ENCODE data around the gene GALNT14. TPM values are rescaled to one million over a fixed set of nuclear protein-coding genes. Genes with fewer than 3 reads are reported as not detected.
A peak's percentile ranks its signal among the peaks of the same experiment; 100 is the strongest.

Gene GALNT14
- total and polyA plus RNA-seq, 4 donors = 0.85 to 2.8 (median 2.4) TPM

- ATAC-seq (ENCODE audit: insufficient read depth, low FRiP score) (no peak), DNase-seq (peak; percentile 38 to 53 (median 47))
- Histone ChIP-seq H3K4me3 (no peak overlapping the region), H3K36me3 (ENCODE audit: control insufficient read depth in 4 of 4, insufficient read depth in 4 of 4, low read length in 4 of 4) (no peaks in the 10 kb centered on the region), H3K9ac (ENCODE audit: insufficient read depth in 1 of 2, low read length in 2 of 2) (no peak overlapping the region), H3K4me1 (ENCODE audit: control insufficient read depth in 5 of 5, insufficient read depth in 5 of 5, low read length in 5 of 5) (no peaks in the 10 kb centered on the region), H3K27ac (ENCODE audit: low read depth in 1 of 2, low read length in 1 of 2) (no peak overlapping the region), H3K9me3 (ENCODE audit: control insufficient read depth in 4 of 4, insufficient read depth in 3 of 4, low read length in 3 of 4) (peaks cover 0 to 3% (median 0%) of the 10 kb centered on the region in 4 donors), H3K27me3 (ENCODE audit: control insufficient read depth in 3 of 3, insufficient read depth in 3 of 3, low read length in 2 of 3) (no peaks in the 10 kb centered on the region)
- peak; percentile 2 for TF ChIP-seq CTCF (IDR thresholded peaks at IDR 0.05; ENCODE audit: control extremely low read depth, extremely low read depth)
- WGBS, 2 donors = 60 to 73% methylated on average over 3 of the region's 3 CpGs
Observed at GRCh38 chr2:30915486-30915885, 222.8 kb downstream of the GALNT14 start.

DNA sequence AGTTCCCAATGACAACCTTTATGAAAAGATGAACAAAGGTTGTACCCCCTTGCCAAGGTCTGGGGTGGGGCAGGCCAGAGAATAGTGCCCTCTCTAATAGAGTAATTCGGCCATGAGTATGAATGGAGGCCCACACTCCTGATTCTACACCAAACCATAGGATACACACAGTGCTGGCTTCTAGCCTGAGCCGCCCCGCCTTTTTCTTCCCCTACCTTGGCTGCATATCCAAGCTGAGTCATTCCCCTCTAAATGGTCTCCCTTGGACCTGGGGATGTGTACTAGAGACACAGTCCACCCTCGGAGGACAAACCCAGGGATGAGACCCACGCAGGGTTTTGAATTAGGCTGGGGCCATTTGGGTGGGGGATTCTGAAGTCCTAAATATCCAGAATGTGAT is 223.8 kb downstream of the GALNT14 start:
- Histone ChIP-seq H3K9me3 (ENCODE audit: control insufficient read depth in 4 of 4, insufficient read depth in 3 of 4, low read length in 3 of 4) (peaks cover 0 to 3% (median 0%) of the 10 kb centered on the region in 4 donors), H3K9ac (ENCODE audit: insufficient read depth in 1 of 2, low read length in 2 of 2) (no peak overlapping the region), H3K27me3 (ENCODE audit: control insufficient read depth in 3 of 3, insufficient read depth in 3 of 3, low read length in 2 of 3) (no peaks in the 10 kb centered on the region), H3K27ac (ENCODE audit: low read depth in 1 of 2, low read length in 1 of 2) (no peak overlapping the region), H3K4me3 (no peak overlapping the region), H3K4me1 (ENCODE audit: control insufficient read depth in 5 of 5, insufficient read depth in 5 of 5, low read length in 5 of 5) (no peaks in the 10 kb centered on the region), H3K36me3 (ENCODE audit: control insufficient read depth in 4 of 4, insufficient read depth in 4 of 4, low read length in 4 of 4) (no peaks in the 10 kb centered on the region)
- DNase-seq (no peak), ATAC-seq (ENCODE audit: insufficient read depth, low FRiP score) (no peak)
- 95 to 96% methylated on average over 5 of the region's 5 CpGs for WGBS, 2 donors
- no peak for TF ChIP-seq CTCF (IDR thresholded peaks at IDR 0.05; ENCODE audit: control extremely low read depth, extremely low read depth)

- ATAC-seq (ENCODE audit: insufficient read depth, low FRiP score) (no peak), DNase-seq (no peak)
- Histone ChIP-seq H3K9me3 (ENCODE audit: control insufficient read depth in 4 of 4, insufficient read depth in 3 of 4, low read length in 3 of 4) (peaks cover 0 to 3% (median 0%) of the 10 kb centered on the region in 4 donors), H3K27ac (ENCODE audit: low read depth in 1 of 2, low read length in 1 of 2) (no peak overlapping the region), H3K9ac (ENCODE audit: insufficient read depth in 1 of 2, low read length in 2 of 2) (no peak overlapping the region), H3K4me1 (ENCODE audit: control insufficient read depth in 5 of 5, insufficient read depth in 5 of 5, low read length in 5 of 5) (no peaks in the 10 kb centered on the region), H3K27me3 (ENCODE audit: control insufficient read depth in 3 of 3, insufficient read depth in 3 of 3, low read length in 2 of 3) (no peaks in the 10 kb centered on the region), H3K4me3 (no peak overlapping the region), H3K36me3 (ENCODE audit: control insufficient read depth in 4 of 4, insufficient read depth in 4 of 4, low read length in 4 of 4) (no peaks in the 10 kb centered on the region)
- 95 to 96% methylated on average over 5 of the region's 5 CpGs for WGBS, 2 donors
- no peak for TF ChIP-seq CTCF (IDR thresholded peaks at IDR 0.05; ENCODE audit: control extremely low read depth, extremely low read depth)
Observed at GRCh38 chr2:30912056-30912455, 226.2 kb downstream of the GALNT14 start.

GRCh38 chr2:30911327-30911726 is 226.9 kb downstream of the GALNT14 start:
- no peak for DNase-seq
- no peak for TF ChIP-seq CTCF (IDR thresholded peaks at IDR 0.05; ENCODE audit: control extremely low read depth, extremely low read depth)
- no peak overlapping the region for H3K9ac ChIP-seq (ENCODE audit: insufficient read depth in 1 of 2, low read length in 2 of 2)
- no peak overlapping the region for H3K4me3 ChIP-seq
- H3K9me3 ChIP-seq (ENCODE audit: control insufficient read depth in 4 of 4, insufficient read depth in 3 of 4, low read length in 3 of 4) = peaks cover 0 to 3% (median 0%) of the 10 kb centered on the region in 4 donors
- H3K27ac ChIP-seq (ENCODE audit: low read depth in 1 of 2, low read length in 1 of 2) = no peak overlapping the region
- no peaks in the 10 kb centered on the region for H3K36me3 ChIP-seq (ENCODE audit: control insufficient read depth in 4 of 4, insufficient read depth in 4 of 4, low read length in 4 of 4)
- H3K4me1 ChIP-seq (ENCODE audit: control insufficient read depth in 5 of 5, insufficient read depth in 5 of 5, low read length in 5 of 5) = no peaks in the 10 kb centered on the region
- no peaks in the 10 kb centered on the region for H3K27me3 ChIP-seq (ENCODE audit: control insufficient read depth in 3 of 3, insufficient read depth in 3 of 3, low read length in 2 of 3)
- ATAC-seq (ENCODE audit: insufficient read depth, low FRiP score) = no peak
- WGBS, 2 donors = 92 to 94% methylated on average over 9 of the region's 9 CpGs
